Right atrium auricular region (tissue), 2 donors: ENCODE measurements around the gene OGDHL. TPM values are rescaled to one million over a fixed set of nuclear protein-coding genes. Genes with fewer than 3 reads are reported as not detected.
"Not testable (repeated sequence)": the region's sequence is repeated elsewhere in the genome, so short reads cannot be mapped to it uniquely, and the experiment has no call there.

Experiments
- DNase-seq: peaks from one replicate; pipeline ENCODE4 v3.0.0-alpha.2; 2019; ENCODE audit warnings: low spot score
- H3K27ac ChIP-seq, 2 donors: fragments of 200-600 bp; sonication (generic); 1 replicate in 1 of 2; 2 replicates in 1 of 2; pipeline ENCODE4 v1.5.1; 2016 to 2019
- H3K27me3 ChIP-seq, 2 donors: fragments of 200-600 bp; sonication (generic); one replicate each; pipeline versions ENCODE4 v1.5.1 to v1.6.0; 2017 to 2019
- H3K36me3 ChIP-seq: fragments of 200-600 bp; sonication (generic); one replicate; pipeline ENCODE4 v1.5.1; 2016
- H3K4me1 ChIP-seq, 2 donors: fragments of 200-600 bp; sonication (generic); one replicate each; pipeline versions ENCODE4 v1.5.1 to v1.6.0; 2017 to 2019
- H3K4me3 ChIP-seq, 2 donors: fragments of 200-600 bp; sonication (generic); 1 replicate in 1 of 2; 2 replicates in 1 of 2; pipeline ENCODE4 v1.5.1; 2017 to 2019; ENCODE audit warnings: mild to moderate bottlenecking in 1 of 2, moderate library complexity in 1 of 2
- H3K9me3 ChIP-seq, 2 donors: fragments of 200-600 bp; sonication (generic); one replicate each; pipeline ENCODE4 v1.5.1; 2019
- total RNA-seq, 2 donors: library from RNA; depleted of rRNA; stranded (reverse); fragments of >200 nt; gene quantifications; one replicate each; pipeline ENCODE4 v1.1.0, GENCODE V29; 2016
- TF ChIP-seq, protein P1 (sequence below), 2 donors: fragments of 200-600 bp; sonication (generic); IDR thresholded peaks; one replicate each; pipeline ENCODE4 v1.5.1; 2019; ENCODE audit warnings: antibody characterized with exemption in 2 of 2

The OGDHL gene
- total RNA-seq, 2 donors from 2014 or later = 5.2 to 6.4 TPM

DNA sequence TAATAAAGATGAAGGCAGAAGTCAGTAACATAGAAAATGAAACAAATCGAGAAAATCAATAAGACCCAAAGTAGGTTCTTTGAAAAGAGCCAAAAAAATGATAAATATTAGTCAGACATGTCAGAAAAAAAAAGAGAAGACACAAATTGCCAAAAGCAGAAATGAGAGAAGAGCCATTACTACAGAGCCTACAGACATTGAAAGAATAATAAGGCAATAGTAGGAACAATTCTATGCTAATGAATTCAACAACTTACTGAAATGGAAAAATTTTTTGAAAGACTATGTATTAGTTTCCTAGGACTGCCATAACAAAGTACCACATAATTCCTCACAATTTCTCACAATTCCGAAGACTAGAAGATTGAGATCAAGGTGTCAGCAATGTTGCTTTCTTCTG, 35.5 kb downstream of the OGDHL start:
- no peak overlapping the region for H3K27ac ChIP-seq
- H3K4me3 ChIP-seq = no peak overlapping the region
- TF ChIP-seq, protein P1, sequence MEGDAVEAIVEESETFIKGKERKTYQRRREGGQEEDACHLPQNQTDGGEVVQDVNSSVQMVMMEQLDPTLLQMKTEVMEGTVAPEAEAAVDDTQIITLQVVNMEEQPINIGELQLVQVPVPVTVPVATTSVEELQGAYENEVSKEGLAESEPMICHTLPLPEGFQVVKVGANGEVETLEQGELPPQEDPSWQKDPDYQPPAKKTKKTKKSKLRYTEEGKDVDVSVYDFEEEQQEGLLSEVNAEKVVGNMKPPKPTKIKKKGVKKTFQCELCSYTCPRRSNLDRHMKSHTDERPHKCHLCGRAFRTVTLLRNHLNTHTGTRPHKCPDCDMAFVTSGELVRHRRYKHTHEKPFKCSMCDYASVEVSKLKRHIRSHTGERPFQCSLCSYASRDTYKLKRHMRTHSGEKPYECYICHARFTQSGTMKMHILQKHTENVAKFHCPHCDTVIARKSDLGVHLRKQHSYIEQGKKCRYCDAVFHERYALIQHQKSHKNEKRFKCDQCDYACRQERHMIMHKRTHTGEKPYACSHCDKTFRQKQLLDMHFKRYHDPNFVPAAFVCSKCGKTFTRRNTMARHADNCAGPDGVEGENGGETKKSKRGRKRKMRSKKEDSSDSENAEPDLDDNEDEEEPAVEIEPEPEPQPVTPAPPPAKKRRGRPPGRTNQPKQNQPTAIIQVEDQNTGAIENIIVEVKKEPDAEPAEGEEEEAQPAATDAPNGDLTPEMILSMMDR (IDR thresholded peaks at IDR 0.05) = no peak
- H3K9me3 ChIP-seq = peaks cover 0 to 22% of the 10 kb centered on the region in 2 donors
- no peaks in the 10 kb centered on the region for H3K4me1 ChIP-seq
- no peaks in the 10 kb centered on the region for H3K27me3 ChIP-seq
- no peaks in the 10 kb centered on the region for H3K36me3 ChIP-seq
- no peak for DNase-seq

- H3K36me3 ChIP-seq, H3K27ac ChIP-seq, H3K4me1 ChIP-seq, H3K4me3 ChIP-seq, H3K27me3 ChIP-seq, DNase-seq, H3K9me3 ChIP-seq: not testable (repeated sequence)
Measured at GRCh38 chr10:49715157-49715556, 47.0 kb downstream of the OGDHL start.

DNA sequence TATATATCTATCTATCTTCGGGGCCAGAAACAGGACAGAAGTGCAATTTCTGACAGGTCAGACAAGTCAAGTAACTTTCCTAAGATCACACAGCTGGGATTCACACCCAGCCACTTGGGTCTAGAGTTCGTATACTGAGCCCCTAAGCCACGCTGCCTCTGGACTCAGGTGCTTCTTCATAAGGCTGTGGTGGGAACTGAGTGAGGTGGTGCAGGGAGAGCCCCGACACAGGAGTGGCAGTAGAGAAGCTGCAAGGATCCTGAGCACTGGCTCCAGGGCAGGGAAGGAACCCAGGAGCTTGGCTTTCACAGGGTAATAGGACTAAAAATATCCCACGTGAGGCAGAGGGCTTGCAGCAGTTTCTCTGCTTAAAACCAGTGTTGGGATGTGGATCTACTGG, 48.9 kb downstream of the OGDHL start:
- no peak for DNase-seq
- no peak overlapping the region for H3K4me3 ChIP-seq
- TF ChIP-seq, protein P1 (IDR thresholded peaks at IDR 0.05) = no peak
- no peaks in the 10 kb centered on the region for H3K36me3 ChIP-seq
- H3K4me1 ChIP-seq = no peaks in the 10 kb centered on the region
- H3K27me3 ChIP-seq = no peaks in the 10 kb centered on the region
- H3K27ac ChIP-seq = no peak overlapping the region
- H3K9me3 ChIP-seq = peaks cover 0 to 8% of the 10 kb centered on the region in 2 donors

GRCh38 chr10:49711481-49711880, 50.6 kb downstream of the OGDHL start:
- peaks cover 0 to 8% of the 10 kb centered on the region in 2 donors for H3K9me3 ChIP-seq
- DNase-seq = no peak
- TF ChIP-seq, protein P1 (IDR thresholded peaks at IDR 0.05) = no peak
- H3K36me3 ChIP-seq = no peaks in the 10 kb centered on the region
- H3K27ac ChIP-seq = no peak overlapping the region
- no peaks in the 10 kb centered on the region for H3K27me3 ChIP-seq
- H3K4me1 ChIP-seq = no peaks in the 10 kb centered on the region
- H3K4me3 ChIP-seq = no peak overlapping the region

DNA sequence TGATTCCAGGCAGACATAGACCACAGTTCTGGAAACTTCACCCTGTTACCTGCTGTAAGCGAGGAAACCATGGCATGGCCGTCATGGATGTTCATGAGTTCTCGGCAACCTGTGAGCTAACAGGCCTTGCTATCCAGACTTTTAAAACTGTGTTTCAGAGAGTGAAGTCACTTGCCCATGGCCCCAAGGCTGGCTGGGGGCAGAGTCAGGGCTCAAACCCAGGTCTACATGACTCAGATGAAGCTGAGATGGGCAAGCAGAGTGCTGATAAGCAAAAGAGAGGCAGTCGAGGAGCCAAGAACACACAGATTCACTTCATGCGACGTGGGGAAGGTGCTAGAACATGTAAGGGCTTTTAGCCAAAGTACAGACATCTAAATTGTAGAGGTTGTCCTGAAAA, 51.2 kb downstream of the OGDHL start:
- Histone ChIP-seq H3K4me1 (no peaks in the 10 kb centered on the region), H3K27ac (no peak overlapping the region), H3K9me3 (peaks cover 0 to 8% of the 10 kb centered on the region in 2 donors), H3K4me3 (no peak overlapping the region), H3K36me3 (no peaks in the 10 kb centered on the region), H3K27me3 (no peaks in the 10 kb centered on the region)
- TF ChIP-seq, protein P1 (IDR thresholded peaks at IDR 0.05) = no peak
- no peak for DNase-seq

GRCh38 chr10:49709934-49710333, 52.2 kb downstream of the OGDHL start:
- peaks cover 0 to 13% of the 10 kb centered on the region in 2 donors for H3K9me3 ChIP-seq
- no peak for DNase-seq
- H3K4me1 ChIP-seq = no peaks in the 10 kb centered on the region
- no peak overlapping the region for H3K4me3 ChIP-seq
- no peaks in the 10 kb centered on the region for H3K27me3 ChIP-seq
- no peaks in the 10 kb centered on the region for H3K36me3 ChIP-seq
- TF ChIP-seq, protein P1 (IDR thresholded peaks at IDR 0.05) = no peak
- H3K27ac ChIP-seq = no peak overlapping the region
